CD4-positive, alpha-beta T cell treated with Interleukin-17A for 1 hour (primary cell): Measurements from ENCODE around the gene PLA2G4F.

ENCODE experiments used
- DNase-seq: peaks from one replicate; pipeline ENCODE4 v3.0.0-alpha.2; 2020

The PLA2G4F gene, protein sequence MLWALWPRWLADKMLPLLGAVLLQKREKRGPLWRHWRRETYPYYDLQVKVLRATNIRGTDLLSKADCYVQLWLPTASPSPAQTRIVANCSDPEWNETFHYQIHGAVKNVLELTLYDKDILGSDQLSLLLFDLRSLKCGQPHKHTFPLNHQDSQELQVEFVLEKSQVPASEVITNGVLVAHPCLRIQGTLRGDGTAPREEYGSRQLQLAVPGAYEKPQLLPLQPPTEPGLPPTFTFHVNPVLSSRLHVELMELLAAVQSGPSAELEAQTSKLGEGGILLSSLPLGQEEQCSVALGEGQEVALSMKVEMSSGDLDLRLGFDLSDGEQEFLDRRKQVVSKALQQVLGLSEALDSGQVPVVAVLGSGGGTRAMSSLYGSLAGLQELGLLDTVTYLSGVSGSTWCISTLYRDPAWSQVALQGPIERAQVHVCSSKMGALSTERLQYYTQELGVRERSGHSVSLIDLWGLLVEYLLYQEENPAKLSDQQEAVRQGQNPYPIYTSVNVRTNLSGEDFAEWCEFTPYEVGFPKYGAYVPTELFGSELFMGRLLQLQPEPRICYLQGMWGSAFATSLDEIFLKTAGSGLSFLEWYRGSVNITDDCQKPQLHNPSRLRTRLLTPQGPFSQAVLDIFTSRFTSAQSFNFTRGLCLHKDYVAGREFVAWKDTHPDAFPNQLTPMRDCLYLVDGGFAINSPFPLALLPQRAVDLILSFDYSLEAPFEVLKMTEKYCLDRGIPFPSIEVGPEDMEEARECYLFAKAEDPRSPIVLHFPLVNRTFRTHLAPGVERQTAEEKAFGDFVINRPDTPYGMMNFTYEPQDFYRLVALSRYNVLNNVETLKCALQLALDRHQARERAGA

DNA sequence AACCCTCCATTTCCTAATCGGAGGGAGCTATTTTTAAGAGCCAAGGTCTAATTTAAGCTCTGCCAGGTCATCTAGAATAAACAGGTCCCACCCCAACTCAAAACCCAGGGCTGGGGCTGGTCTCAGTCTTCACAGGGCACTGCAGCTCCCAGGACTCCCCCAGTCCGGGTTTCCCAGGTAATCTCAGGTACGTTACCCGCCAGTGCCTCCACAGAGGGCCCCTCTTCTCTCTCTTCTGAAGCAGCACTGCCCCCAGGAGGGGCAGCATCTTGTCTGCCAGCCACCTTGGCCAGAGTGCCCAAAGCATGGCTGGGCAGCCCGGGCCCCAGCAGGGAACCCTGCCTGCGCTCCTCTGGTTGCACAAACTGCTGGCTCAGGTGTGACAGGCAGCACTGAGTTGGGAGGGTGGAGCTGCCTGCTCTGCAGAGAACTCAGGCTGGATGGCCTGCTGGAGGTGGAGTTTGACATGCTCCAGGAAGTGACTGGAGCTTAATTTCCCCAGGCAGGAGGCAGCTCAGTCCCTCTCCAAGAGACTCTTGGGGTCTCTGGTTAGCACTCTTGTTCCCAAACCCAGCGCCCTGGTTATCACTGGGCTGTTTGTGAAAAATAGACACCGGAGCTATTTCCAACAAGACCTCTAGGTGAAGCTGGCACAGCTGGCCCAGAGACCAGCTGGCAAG, at the start of gene PLA2G4F:
Gene PLA2G4F (minus strand): TSS at position 394 of the 680 bp plus-strand sequence. CDS start 87 bp downstream, at position 307.
- no peak for DNase-seq

DNA sequence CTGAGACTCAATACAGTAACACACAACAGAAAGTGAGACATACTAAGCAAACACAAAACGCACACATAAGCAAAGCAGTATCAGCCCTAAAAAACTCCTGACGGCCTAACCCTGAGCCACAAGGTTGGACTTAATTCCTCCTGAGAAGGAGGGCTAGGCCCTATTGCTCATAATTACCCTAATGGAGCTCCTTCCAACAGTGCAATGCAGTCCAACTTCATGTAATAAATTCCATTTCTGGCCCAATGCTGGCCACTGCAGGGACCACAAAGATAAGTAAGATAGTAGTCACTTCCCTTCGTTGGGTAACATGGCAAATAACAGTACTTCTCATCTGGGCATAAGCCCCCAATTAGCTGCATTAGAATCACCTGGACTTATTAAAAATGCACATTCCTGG, 47.5 kb upstream of the PLA2G4F start:
- DNase-seq: no peak

DNA sequence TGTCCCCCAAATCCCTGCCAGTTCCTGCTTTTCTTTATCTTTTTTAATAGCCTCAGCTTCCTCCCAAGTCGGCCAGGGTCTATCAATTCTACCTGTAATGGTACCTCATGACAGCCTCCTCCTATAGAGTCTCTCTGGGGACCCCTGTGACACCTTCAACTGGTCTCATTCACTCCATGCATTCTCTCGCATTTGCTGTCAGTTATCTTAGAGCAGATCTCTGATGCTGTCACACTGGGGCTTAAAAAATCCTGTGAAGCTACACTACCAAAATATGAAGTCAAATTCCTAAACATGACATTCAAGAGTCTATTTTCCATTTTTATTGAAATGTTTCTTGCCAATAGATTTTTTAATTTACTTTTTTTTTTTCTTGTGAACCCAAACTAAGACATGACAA, 46.2 kb upstream of the PLA2G4F start:
- DNase-seq: no peak

DNA sequence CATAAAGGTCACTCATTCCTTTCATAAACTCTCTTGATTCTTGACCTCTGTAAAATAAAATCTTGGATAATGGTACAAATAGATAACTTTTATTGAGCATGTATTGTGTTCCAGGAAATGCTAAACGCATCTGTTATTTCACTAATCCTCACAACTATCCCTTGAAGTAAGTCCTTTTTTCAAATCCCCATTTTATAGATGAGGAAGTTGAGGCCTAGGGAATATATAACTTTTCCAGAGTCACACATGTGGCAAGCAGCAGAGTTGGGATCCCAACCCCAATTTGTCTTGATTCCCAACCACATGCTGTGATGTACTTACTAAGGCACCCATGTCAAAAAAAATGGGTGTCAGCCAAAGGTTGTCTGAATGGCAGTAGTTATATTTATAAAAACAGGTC, 45.4 kb upstream of the PLA2G4F start:
- DNase-seq: no peak

DNA sequence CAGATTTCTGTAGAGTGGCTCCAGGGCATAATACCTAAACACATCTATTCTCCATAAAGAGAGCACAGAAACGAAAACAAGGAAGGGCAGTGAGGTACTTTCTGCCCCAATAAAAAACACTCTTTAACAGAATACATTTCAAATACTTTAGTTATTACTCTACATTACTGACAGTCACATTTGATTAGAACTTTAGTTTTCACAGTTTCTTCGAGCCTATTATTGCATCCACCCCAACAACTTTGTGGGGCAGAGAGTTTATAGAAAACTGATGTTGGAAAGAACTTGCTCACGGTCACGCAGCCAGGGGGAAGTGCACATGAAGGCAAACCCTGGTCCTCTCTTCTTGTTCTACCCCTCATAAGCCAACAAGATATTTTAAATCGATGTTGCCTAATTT, 42.7 kb upstream of the PLA2G4F start:
- no peak for DNase-seq

DNA sequence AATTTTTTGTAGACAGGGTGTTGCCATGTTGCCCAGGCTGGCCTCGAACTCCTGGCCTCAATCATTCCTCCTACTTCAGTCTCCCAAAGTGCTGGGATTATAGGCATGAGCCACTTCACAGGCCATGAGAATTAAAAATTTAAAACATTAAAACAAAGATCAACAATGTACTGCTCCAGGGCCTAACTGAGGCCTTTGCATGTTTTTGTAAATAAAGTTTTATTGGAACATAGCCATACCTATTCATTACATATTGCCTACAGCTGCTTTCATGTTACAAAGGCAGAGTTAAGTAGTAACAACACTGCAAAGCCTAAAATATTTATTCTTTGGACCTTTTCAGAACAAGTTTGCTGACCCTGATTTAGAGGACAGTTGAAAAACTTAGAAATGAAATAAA, 42.1 kb upstream of the PLA2G4F start:
- no peak for DNase-seq

DNA sequence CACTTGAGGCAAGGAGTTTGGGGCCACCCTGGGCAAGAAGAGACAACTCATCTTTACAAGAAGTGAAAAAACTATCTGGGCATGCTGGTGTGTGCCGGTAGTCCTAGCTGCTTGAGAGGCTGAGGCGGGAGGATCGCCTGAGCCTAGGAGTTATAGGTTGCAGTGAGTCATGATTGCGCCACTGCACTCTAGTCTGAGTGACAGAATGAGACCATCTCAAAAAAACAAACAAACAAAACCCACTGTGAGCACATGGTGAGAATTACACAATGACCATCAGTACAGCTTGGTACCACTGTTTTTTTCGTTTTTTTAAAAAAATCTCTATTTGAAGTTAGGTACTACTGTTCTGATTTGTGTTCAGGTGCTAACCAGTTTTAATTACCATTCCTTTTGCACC, 38.1 kb upstream of the PLA2G4F start:
- no peak for DNase-seq

DNA sequence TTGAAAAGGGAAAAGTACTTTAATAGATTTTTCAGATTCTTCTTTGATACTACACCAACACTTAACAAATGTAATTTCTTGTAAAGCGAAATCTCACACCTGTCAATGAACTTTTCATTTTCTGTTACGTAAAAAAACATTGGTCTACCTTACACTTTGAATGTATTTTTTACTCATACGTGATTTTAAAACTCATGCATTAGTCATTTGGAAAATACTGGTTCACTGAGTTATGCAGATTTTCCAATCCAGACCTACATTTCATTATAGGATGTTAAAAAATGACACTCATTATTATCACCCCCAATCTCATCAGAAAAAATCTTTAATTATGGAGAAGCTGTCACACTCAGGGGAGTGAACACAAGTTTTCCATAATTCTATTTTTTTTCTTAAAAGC, 36.9 kb upstream of the PLA2G4F start:
- no peak for DNase-seq

DNA sequence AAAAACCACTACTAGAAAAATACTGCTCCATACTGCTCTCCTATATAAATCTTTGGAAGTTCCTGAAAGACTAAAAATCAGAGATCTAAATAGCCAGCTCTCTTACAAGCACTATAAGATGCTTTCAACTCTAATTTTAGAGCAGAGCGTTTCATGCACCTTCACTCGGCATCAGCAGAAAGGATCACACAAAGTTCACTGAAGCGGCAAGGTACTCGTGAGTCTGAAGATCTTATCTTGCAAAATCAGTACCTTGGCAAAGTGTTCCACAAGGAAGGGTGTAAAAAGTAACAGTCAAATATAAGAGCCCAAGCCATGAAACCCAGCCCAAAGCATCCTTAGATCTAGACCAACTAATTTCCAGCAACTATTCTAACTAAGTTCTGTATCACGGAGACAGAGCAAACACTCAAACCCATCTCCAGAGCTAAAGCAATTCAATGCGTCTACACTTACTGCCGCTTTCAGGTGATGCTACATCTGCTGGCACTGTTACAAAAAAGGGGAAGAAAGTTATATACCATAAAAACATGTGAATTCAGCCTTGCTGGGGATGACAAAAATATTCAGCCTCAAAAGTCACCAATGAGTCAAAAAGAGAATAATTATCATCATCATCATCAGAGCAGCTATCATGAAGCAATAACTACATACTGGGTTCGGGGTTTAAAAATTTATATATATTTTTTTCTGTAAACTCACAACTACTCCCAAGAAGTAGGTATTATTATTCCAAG, 35.3 kb upstream of the PLA2G4F start:
- DNase-seq: no peak

DNA sequence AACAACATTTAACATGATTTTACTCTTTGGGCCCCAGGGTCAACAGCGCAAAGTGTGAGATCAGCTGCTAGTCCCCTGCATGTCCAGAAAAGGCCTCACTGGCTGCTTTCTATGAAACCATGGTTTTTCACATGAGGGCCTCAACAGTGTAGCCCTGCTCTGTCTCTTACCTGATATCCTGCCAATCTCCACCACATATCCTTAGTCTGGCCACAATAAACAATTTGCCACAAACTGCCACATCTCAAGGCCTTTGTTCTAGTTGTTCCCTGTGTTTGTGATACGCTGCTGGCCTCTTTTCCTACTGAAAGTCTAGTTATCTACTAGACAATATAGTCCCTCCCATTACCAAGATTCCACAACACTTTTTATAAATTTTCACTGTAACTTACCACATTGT, 33.9 kb upstream of the PLA2G4F start:
- no peak for DNase-seq

DNA sequence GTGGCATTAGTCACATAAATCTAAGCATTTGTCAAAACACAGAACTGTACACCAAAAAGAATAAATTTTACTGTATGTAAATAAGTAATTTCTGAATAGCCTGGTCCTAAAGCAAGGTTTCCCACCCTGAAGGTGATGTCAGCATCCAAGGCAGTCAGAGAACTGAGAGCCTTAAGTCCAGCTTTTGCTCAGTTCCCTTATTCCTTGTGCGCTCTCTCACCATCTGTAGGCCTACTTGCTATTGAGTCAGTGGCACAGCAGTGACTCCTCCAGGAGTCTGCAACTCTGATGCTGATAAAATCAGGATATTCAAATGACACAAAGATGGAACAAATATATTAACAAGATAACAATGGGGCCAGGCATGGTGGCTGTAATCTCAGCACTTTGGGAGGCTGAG, 29.4 kb upstream of the PLA2G4F start:
- DNase-seq: no peak

DNA sequence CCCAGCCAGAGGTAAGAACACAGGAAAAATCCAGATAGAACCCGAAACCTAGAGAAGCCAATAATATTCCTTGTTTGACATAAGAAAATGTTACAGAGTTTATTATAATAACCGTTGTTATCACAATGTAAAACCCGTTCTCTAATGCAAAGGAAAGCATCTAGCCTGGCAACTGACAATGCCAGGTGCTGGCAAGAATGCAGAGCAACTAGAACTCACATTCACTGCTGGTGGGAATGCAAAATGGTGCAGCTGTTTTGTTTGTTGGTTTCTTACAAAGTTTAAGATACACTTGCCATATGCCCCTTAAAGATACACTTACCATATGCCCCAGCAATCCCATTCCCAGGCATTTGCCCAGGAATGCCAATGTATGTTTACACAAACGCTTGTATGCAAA, 28.3 kb upstream of the PLA2G4F start:
- DNase-seq: no peak

DNA sequence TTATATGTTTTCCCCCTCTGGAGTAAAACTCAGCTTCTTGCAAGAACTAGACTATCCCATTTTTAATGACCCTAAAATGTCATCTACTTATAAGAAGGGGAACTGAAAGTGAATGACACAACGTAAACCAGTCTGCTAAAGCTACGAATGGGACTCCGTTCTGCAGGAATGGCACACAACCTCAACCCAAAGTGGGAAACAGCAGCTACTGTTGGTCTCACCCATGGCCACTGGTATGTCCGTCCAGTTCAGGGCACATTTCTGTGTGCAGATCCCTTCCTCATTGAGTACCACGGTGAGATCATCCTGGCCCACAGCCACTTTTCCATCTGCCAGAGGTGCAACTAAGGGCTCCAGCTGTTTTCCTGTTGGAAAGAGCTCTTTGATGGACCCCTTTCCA, 27.9 kb upstream of the PLA2G4F start:
- DNase-seq: no peak

DNA sequence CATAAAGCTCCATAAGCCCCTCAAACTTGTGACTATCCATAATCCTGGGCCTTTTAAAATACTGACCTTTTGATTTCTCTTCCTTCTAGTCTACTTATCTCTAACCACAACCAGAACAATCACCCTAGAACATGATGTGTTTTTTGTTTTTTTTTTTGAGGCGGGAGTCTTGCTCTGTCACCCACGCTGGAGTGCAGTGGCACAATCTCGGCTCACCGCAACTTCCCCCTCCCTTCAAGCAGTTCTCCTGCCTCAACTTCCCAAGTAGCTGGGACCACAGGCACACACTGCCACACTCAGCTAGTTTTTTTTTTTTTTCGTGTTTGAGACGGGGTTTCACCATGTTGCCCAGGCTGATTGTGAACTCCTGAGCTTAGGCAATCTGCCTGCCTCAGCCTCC, 26.5 kb upstream of the PLA2G4F start:
- DNase-seq: no peak

DNA sequence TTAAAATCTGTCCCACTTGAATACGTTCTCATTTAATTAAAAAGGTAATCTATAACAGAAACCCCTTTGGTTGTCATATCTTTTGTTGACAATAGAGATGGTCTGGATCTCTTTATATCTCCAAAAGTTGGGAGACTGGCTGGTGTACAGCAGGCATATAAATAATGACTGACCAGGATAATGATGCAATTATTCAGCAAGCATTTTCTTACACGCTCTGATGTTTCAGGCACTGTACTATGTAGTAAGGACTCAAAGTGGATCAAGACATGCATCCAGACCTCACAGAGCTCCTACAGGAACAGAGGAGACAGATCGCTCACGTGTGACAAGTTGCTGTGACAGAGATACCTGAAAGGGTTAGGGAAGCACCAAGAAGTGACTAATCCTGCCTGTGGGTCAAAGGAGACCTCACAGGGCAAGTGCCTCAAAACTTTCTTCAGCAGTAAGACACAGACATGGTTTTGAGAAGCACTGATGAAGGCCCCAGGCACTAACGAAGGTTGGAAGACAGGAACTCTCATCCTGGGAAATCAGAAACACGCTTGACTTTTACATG, 26.0 kb upstream of the PLA2G4F start:
- no peak for DNase-seq

DNA sequence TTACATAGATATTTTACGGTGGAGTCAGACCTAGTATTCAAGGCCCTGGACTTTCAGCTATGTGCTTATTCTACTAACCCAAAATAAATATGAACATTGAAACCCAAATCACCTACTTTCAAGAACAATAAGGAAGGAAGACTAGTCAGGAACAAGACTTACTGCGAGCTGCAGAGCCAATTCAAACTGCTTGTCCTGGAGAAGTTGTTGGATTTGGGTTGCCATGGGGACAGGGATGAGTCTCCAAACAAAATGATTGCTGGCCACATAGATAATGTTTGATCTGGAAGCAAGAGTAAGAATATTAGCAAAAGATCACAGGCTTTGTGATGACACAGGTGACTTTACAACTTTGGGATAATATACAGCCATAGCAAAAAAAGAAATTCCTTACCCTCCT, 21.6 kb upstream of the PLA2G4F start:
- DNase-seq: no peak

DNA sequence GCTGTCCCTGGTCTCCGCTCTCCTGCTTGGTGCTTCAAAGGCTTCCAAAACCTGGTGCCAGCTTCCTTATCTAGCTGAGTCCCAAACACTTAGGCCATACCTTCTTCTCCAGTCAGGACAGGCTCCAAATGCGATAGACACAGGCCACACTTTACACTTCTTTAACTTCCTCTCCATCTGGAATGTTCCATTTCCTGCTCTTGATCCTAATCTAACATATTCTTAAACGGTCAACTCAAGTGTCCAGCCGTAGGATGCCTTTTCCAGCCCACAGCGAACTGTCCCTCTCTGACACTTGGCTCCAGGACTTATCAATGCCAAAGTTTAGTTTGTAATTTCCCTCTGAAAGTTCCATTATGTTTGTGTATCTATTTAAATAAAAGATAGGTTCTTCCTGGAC, 19.2 kb upstream of the PLA2G4F start:
- no peak for DNase-seq

DNA sequence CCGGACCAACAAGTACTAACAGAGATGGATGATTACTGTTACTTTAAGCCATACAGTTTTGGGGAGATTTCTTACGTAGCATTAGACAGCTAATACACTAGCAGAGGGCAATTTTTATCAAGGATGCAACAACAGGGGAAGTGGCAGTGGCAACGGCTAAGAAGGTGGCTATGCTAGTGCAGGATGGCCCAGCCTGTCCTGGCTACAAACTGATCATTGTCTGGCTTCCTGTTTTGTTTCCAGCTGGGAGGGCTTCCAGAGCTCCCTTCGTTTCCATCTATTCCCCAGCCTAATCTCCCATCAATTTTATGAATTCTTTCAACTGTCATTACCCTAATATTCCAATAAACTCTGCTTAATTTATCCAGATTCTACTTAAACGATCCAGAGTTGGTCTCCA, 16.0 kb upstream of the PLA2G4F start:
- no peak for DNase-seq

DNA sequence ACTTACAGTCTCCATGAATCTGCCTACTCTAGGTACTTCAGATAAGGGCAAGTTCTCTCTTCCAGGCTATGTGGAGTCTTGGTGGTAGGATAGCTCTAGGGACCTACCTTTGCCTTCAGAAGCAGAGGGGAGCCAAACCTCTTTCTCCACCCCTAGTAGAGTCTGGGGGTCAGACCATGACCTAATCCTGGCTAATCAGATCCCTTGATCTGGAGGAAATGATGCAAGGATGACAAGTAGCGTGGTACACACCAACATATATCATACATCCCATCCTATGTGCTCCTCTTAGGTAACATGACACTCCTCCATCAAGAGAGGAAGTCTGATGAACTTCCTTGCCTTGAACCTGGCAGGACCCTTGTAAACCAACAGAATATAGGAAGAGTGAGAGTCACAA, 15.4 kb upstream of the PLA2G4F start:
- no peak for DNase-seq

DNA sequence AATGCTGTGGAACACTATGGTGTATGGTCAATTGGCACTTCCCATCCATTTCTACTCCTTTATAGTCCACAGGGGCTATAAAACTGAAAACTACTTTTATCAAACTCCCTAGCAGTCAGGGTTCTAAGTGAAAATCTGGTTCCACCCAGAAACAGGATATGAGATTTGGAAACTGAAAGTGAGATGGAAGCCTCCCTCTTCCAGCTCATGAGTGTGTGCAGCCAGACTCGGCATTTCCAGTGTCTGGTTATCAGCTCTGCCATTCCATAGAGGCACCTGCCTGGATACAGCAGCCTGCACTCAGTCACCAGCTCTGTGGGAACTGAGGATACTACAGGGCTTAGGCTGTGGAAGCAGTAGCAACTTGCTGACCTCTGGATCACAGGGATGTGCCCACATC, 14.7 kb upstream of the PLA2G4F start:
- no peak for DNase-seq

DNA sequence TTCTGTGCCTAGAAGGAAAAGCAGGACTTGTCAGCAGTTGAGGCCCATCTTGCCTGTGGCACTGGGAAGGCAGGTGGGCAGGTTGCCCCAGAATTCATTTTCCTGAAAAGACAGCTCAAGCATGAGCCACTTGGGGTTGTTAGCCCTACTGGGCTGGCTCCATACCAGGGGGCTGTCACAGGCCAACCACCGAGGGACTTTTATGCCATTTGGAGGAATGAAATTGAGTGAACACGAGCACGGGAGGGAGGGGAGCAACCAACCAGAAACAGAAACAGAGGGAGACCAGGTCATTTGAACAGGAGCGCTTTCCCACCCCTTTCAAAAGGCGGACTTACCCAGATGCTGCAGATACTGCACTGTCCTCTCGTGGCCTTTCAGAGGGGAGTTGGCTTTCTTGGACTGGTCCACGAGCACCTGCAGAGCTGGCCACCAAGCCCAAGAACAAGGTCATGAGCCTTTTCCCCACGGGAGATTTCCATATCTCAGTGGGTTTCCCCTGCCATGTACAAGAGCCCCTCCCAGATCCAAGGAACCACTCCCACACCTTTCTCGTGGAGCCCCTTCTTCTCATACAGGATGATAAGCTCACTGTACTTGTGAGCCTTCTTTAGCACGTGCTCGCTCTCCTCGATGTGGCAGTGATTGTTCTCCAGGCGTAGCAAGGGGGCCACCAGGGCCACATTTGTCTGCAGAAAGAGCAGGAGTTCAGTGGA, 9.9 kb upstream of the PLA2G4F start:
- no peak for DNase-seq

DNA sequence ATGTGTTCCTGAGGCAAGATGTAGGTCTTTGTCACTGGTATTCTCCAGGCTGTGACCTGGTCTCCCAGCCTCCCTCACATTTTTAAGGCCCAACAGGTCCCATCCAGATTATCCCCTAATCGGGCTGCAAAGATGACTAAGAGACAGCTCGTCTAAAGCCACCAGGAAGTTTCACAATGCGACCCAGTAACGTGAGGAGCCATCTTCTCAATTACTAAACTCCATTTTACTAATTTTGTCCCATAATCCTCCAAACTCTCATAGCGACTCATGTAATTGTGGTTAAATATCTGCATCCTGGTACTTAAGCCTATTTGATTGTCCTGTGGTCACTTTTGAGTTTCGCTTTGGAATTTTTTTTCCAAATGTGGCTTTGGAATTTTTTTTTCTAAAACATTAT, 8.7 kb upstream of the PLA2G4F start:
- DNase-seq: no peak
